ENCODE results near the gene SDF2. TPM values are rescaled to one million over a fixed set of nuclear protein-coding genes. Genes with fewer than 3 reads are reported as not detected.
A peak's percentile ranks its signal among the peaks of the same experiment; 100 is the strongest.
"Not testable (repeated sequence)": the region's sequence is repeated elsewhere in the genome, so short reads cannot be mapped to it uniquely, and the experiment has no call there.

SDF2 gene
- total RNA-seq, 2 donors from 2014 or later: 51.1 to 52.3 TPM

DNA sequence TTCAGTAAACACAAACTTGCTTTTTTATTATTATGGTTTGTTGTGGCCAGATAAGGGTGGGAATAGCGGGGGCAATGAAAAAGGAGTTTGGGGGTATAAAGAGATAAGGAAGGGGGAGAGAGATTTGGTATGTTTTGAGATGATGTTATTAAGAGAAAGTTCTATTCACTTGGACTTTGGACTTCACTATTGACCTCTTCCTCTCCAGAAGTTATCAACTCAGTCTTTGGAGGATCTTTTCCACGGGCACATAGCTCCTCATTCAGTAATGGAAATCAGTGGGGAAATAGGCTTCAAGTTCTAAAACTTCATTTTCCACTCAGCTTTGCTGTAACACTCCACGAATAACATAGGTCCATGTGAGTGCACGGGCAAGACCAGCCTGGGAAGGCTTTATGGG lies 26.8 kb upstream of the SDF2 start:
- DNase-seq (no peak), ATAC-seq (no peak)
- intact Hi-C loops (cut with DNase I, micrococcal nuclease): no loop called here

DNA sequence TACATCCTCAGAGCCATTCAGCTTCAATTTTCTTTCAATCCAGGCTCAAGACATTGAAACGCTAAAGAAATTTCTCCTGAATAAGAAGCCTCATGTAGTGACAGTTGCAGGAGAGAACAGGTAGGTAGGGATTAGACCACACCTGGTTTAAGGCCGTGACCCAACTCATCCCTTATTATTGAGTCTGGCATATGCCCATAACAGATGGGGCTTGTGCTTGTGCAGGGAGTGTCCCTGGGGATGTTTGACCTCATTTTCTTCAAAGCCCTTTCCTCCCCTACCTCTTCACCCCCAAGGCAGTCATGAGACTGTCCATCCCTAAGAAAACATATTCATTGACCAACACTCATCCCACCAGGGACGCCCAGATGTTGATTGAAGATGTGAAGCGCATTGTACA lies 24.6 kb upstream of the SDF2 start:
- ATAC-seq: no peak
- intact Hi-C loops (cut with DNase I, micrococcal nuclease): no loop called here
- no peak for DNase-seq

DNA sequence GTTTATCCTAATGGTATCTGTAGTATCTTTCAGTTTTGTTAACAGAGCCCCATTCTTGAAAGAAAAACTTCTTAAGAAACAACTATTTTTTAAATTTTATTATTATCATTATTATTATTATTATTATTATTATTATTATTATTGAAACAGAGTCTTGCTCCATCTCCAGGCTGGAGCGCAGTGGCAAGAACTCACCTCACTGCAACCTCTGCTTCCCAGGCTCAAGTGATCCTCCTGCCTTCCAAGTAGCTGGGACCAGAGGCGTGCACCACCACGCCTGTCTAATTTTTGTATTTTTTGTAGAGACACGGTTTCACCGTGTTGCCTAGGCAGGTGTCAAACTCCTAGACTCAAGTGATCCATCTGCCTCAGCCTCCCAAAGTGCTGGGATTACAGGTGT lies 23.7 kb upstream of the SDF2 start:
- intact Hi-C loops (cut with DNase I, micrococcal nuclease): no loop called here
- DNase-seq (no peak), ATAC-seq (no peak)

DNA sequence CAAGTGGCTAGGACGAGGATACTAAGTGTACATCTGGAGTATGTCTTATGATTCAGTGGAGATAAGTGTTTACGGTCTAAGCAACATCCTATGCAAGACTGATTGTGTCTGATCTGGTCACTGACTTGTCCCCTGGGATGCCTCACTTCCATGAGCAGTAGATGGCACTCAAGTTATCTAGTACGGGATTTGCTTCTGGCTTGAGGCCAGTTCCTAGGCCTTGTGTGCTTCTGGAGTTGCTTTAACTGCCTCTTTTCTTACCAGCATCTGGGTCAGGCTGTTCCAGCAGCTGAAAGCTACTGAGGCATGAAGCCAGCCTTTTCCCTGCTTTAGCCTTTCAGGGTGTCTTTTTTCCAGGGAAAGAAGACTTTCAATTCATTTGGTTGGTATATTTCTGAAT lies 23.3 kb upstream of the SDF2 start:
- intact Hi-C loops (cut with DNase I, micrococcal nuclease): no loop called here

DNA sequence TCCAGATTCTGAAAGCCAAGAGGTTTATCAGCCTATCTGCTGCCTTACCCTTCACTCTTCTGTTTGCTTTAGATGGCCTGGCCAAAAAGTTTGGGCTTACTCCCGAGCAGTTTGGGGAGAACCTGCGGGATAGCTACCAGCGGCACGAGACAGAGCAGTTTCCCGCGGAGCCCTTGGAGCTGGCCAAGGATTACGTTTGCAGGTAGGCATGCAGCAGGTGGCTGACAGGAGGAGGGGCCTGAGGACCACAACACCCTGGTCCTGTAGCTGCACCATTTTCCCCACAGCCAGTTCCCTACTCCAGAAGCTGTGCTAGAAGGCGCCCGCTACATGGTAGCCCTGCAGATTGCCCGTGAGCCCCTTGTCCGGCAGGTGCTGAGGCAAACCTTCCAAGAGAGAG lies 20.9 kb upstream of the SDF2 start:
- intact Hi-C loops (cut with DNase I, micrococcal nuclease): no loop called here
- no peak for DNase-seq

More for the DNA sequence above, 23.3 kb upstream of the SDF2 start:
- ATAC-seq (peak; percentile 89), DNase-seq (peak; percentile 47 to 55)

DNA sequence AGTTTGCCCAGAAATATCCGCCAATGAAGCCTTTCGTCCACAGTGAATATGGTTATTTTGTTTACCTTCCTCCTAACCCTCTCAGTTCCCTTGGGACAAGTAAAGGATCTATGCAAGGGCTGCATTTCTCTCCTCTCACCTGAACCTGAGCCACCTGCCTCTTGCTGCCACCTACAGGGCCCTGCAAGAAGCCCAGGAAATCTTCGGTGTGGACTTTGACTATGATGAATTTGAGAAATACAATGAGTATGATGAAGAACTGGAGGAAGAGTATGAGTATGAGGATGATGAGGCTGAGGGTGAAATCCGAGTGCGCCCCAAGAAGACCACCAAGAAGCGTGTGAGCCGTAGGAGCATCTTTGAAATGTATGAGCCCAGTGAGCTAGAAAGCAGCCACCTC lies 14.3 kb upstream of the SDF2 start:
- peak in 1 of 2 donors; percentile 32 for DNase-seq
- intact Hi-C loops (cut with DNase I, micrococcal nuclease): no loop called here
- peak; percentile 95 for ATAC-seq

More for the DNA sequence above, 20.9 kb upstream of the SDF2 start:
- no peak for ATAC-seq

DNA sequence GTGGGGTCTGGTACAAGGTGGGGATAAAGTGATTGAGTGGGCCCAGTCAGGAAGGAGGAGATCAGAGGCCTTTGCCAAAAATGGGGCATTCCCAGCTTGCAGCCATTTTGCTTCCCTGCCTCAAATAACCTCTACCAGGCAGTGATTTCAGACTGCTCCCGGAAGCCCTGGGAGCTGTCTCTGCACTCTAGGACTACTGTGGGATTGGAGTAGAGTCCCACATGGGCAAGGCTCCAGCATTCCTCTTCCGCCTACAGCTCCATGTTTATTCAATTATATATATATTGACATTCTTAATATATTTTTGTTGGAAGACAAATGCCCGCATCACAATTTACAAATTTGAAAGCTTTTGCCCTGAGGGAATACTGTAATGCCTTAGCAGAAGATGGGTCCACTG lies 13.8 kb upstream of the SDF2 start:
- no peak for DNase-seq
- no peak for ATAC-seq
- intact Hi-C loops (cut with DNase I, micrococcal nuclease): no loop called here

DNA sequence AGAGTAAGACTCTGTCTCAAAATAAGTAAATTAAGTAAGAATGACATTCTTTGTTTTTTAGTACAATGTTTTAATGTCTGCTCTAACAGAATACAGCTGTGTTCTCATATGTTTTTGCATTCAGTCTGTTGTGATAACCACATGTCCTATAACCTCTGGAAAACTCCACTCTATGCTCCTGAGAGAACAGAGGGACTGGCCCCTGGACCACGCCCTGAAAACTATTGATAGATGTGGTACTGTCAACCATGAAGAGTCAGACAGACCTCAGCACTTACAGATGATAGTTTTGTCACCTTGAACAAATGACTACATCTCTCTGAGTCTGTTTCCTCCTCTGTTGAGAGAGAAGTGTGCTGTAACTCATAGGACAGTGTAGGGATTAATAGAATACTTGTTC lies 8.2 kb upstream of the SDF2 start:
- intact Hi-C loops (cut with DNase I, micrococcal nuclease): no loop called here
- no peak for ATAC-seq

DNA sequence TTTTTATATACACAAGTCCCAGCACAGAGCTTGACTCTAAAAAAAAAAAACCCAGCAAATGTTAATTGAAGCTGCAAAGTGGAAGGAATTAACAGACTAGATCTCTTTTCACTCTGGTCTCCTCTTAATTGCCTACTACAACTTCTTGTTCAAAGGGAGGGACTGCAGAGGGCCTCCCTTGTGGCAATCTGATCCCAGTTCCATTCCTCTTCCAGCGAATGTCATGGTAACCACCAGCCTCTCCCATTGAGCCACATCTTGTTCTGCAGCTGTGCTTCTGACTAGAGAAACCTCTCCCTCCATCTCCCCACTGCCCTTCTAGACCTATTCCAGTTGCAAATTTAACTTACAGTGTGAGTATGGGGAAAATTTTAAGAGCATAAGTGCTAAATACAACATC lies 6.2 kb upstream of the SDF2 start:
- no peak for ATAC-seq
- no peak for DNase-seq
- intact Hi-C loops (cut with DNase I, micrococcal nuclease): no loop called here

More for the DNA sequence above, 8.2 kb upstream of the SDF2 start:
- no peak for DNase-seq

DNA sequence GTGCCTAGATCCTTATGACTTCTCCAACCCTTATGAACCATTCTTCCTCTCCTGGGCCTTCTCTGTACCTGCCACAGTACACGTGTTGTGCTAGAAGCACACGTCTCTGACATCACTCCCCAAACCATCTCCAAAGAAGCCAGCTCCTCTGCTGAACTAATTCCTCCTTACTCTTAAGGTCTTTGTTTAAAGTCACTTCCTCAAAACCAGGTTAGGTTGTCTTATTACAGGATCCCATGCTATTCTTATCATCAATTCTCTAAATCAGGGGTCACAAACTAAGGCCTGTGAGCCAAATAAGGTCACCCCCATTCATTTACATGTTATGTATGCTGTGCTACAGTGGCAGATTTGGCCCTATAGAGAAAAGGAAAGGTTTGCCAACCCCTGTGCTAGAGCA lies 4.3 kb upstream of the SDF2 start:
- intact Hi-C loops (cut with DNase I, micrococcal nuclease): no loop called here
- DNase-seq: no peak
- no peak for ATAC-seq

DNA sequence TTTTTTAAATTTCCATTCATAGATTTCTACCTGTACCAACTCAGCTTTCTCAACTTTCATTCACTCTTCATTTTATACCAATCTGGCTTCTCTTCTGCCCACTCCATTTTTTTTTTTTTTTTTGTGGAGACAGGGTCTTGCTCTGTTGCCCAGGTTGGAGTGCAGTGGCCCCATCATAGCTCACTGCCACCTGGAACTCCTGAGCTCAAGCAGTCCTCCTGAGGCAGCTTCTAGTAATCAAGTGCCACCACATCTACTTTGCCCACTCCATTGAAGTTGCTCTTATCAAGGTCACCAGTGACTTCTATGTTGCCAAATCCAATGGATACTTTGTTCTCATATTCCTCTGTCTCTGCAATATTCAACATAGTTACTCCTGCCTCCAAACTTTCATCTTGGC lies 2.0 kb upstream of the SDF2 start:
- intact Hi-C loops (cut with DNase I, micrococcal nuclease): no loop called here
- DNase-seq: no peak
- no peak for ATAC-seq

DNA sequence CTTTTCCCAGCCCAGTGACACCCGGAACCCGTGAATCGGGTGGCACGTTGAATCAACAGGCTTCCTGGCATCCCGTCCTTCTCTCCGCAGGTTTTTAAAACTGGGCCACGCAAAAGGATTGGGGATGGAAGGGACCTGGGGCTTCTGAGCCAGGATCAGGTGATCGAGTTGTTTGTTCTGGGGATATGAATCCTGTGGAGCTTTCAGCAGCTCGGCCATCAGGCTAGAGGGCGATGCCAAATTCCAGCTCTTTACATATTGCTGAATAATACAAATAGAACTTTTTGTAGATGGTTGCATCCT lies 772 bp upstream of the SDF2 start:
- intact Hi-C loops (cut with DNase I, micrococcal nuclease): no loop called here
- DNase-seq (no peak), ATAC-seq (no peak)

DNA sequence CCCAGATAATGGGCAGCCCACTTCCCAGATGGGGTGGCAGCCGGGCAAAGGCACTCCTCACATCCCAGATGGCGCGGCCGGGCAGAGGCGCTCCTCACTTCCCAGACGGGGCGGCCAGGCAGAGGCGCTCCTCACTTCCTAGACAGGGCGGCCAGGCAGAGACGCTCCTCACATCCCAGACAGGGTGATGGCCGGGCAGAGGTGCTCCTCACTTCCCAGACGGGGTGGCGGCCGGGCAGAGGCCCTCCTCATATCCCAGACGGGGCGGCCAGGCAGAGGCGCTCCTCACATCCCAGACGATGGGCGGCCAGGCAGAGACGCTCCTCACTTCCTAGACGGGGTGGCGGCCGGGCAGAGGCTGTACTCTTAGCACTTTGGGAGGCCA lies 2.2 kb downstream of the SDF2 start:
- intact Hi-C loops (cut with DNase I, micrococcal nuclease); DNase-seq; ATAC-seq: not testable (repeated sequence)

DNA sequence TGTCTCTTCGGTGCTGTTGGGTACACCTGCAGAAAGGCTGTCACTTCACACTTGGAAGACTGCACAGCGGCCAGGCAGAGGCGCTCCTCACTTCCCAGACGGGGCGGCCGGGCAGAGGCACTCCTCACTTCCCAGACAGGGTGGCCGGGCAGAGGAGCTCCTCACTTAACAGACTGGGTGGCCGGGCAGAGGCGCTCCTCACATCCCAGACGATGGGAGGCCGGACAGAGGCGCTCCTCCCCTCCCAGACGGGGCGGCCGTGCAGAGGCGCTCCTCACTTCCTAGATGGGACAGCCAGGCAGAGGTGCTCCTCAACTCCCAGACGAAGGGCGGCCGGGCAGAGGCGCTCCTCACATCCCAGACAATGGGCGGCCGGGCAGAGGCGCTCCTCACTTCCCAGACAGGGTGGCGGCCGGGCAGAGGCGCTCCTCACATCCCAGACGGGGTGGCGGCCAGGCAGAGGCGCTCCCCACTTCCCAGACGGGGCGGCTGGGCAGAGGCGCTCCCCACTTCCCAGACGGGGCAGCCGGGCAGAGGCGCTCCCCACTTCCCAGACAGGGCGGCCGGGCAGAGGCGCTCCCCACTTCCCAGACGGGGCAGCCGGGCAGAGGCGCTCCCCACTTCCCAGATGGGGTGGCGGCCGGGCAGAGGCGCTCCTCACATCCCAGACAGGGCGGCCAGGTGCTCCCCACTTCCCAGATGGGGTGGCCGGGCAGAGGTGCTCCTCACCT lies 2.8 kb downstream of the SDF2 start:
- ATAC-seq; intact Hi-C loops (cut with DNase I, micrococcal nuclease); DNase-seq: not testable (repeated sequence)

DNA sequence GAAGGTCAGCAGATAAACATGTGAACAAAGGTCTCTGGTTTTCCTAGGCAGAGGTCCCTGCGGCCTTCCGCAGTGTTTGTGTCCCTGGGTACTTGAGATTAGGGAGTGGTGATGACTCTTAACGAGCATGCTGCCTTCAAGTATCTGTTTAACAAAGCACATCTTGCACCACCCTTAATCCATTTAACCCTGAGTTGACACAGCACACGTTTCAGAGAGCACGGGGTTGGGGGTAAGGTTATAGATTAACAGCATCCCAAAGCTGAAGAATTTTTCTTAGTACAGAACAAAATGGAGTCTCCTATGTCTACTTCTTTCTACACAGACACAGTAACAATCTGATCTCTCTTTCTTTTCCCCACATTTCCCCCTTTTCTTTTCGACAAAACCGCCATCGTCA lies 3.4 kb downstream of the SDF2 start:
- DNase-seq; intact Hi-C loops (cut with DNase I, micrococcal nuclease); ATAC-seq: not testable (repeated sequence)

DNA sequence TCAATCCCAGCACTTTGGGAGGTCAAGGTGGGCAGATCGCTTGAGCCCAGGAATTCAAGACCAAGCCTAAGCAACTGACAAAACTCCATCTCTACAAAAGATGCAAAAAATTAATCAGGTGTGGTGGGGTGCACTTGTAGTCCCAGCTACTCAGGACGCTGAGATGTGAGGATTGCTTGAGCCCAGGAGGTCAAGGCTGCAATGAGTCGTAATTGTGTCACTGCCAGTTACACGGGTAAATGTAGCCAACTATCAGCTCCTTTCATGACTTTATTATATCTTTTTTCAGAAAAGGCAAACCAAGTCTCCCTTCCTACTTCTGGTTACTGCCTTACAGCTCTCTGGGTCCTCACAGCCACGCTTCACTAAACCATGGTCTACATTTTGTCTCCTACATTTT lies 4.0 kb downstream of the SDF2 start:
- intact Hi-C loops (cut with DNase I, micrococcal nuclease): no loop called here
- ATAC-seq (no peak), DNase-seq (no peak)

DNA sequence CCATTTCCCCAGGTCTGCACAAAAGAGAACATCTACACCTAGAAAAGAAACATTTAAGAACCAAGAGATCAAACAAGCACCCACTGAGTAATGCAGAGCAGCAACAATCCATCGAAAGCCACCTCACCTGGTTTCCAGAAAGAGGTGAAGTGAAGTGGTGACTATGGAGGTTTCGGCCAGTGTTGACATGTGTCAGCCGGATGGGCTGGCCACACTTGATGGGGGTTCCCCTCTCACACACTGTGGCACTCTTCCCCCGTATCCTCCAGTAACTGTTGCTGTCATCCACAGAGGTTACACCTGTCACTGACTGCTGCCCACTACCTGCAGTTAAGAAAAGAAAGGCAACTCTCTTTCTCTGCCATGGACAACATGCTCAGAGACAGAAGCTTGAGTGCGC lies 6.5 kb downstream of the SDF2 start:
- DNase-seq: no peak
- no peak for ATAC-seq
- intact Hi-C loops (cut with DNase I, micrococcal nuclease): no loop called here

DNA sequence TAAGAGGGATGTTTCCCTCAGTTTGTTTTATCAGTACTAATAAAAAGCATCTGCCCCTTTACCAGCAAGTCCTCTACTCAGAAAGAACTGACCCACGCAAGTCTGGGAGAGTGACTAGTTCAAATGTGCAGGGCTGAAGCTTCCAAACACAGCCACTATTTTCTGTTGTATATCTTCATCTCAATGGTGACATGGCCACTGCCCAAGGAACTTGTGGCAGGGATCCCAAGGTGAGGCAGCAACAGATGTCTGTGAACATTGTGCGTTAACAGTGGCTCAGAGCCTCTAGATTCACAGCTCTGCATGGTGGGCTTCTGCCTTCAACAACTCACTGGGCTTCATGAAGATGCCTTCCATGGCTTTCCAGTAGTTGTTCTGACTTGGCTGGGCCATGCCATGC lies 13.0 kb downstream of the SDF2 start:
- no peak for ATAC-seq
- DNase-seq: no peak
- intact Hi-C loops (cut with DNase I, micrococcal nuclease): no loop called here

DNA sequence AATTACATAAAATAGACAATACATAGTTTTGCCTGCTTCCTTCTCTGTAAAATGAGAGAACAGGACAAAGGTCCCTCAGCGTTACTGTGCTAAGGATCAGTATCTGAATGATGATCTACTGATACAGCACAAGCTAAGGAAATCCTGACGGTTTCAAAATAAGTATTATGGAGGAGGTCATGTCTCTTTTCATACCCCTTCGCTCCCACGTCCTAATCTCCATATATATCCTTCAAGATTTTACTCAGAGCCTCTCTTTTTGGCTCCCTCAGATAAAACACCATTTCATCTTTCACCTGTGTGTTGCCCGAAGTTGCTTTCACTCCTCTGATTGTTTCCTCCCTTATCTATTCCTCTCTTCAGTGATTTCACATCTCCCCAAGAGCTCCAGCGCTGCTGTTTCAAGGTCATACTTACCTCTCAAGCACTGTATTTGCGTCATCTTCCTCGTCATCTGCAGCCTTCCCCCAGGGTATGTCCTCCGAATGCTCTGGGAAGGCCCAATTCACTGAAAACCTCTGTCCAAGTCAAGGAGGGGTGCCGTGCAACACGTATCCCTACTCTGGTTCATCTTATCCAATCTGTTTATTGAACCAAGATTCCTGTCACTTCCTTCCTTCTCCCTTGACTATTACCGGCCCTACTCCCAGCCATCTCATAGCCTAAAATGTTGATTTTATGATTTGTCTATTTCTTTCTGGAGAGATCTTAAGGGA lies 15.5 kb downstream of the SDF2 start:
- intact Hi-C loops (cut with DNase I, micrococcal nuclease): no loop called here
- ATAC-seq: peak; percentile 60
- peak in 1 of 2 donors; percentile 30 for DNase-seq

DNA sequence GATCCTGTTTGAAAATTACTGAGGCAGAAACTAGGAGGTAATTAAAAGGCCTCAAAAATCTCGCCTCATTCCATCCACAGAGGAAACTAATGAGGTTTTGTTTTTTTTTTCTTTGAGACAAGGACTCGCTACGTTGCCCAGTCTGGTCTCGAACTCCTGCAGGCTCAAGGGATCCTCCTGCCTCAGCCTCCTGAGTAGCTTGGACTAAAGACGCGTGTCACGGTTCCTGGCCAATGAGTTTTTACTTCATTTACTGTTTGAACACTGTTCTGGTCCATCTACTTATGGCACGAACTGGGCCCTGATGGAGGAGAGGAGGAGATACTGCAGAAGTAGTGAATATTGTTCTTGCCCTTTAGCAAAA lies 16.1 kb downstream of the SDF2 start:
- ATAC-seq (peak; percentile 1), DNase-seq (peak in 1 of 2 donors; percentile 29)
- intact Hi-C loops (cut with DNase I, micrococcal nuclease): no loop called here
